Keratinocyte (primary cell): ENCODE results near the gene NOS1. TPM values are rescaled to one million over a fixed set of nuclear protein-coding genes. Genes with fewer than 3 reads are reported as not detected.

ENCODE experiments used
- DNase-seq: peaks from one replicate; pipeline ENCODE4 v3.0.0-alpha.2; 2011; ENCODE audit warnings: low read depth, missing footprints, low spot score
- FAIRE-seq: peaks from 2 replicates; lab custom pipeline; 2011; peaks lifted over from hg19 to GRCh38; lab: Jason Lieb, UNC
- H2AFZ ChIP-seq: 2 replicates; pipeline ENCODE4 v1.6.0; 2012; ENCODE audit warnings: low read length, control low read depth, inconsistent platforms; ENCODE audit not compliant: control insufficient read depth
- H3K27ac ChIP-seq: 2 replicates; pipeline ENCODE4 v1.5.1; 2011; ENCODE audit warnings: low read length; ENCODE audit not compliant: control insufficient read depth, insufficient read depth
- H3K27me3 ChIP-seq: 3 replicates; pipeline ENCODE4 v1.6.0; 2011; ENCODE audit warnings: low read length; ENCODE audit not compliant: control insufficient read depth, insufficient read depth; ENCODE audit errors: extremely low read depth
- H3K36me3 ChIP-seq, 2 experiments: 2 replicates in 1 of 2; 3 replicates in 1 of 2; pipeline ENCODE4 v1.5.1; 2011; ENCODE audit warnings: low read length in 2 of 2, mild to moderate bottlenecking in 1 of 2; ENCODE audit not compliant: control insufficient read depth in 2 of 2, insufficient read depth in 2 of 2; ENCODE audit errors: extremely low read depth in 1 of 2
- H3K4me1 ChIP-seq: 3 replicates; pipeline ENCODE4 v1.5.1; 2011; ENCODE audit warnings: low read length; ENCODE audit not compliant: control insufficient read depth, insufficient read depth; ENCODE audit errors: extremely low read depth
- H3K4me2 ChIP-seq: 3 replicates; pipeline ENCODE4 v1.6.0; 2011; ENCODE audit warnings: low read depth, low read length; ENCODE audit not compliant: control insufficient read depth, insufficient read depth; ENCODE audit errors: extremely low read depth
- H3K4me3 ChIP-seq, 3 experiments: fragments of 200-600 bp in 1 of 3; sonication (generic) in 1 of 3; 2 replicates in 2 of 3; 3 replicates in 1 of 3; pipeline ENCODE4 v1.5.1; 2011 to 2016; ENCODE audit warnings: low read length in 3 of 3, mild to moderate bottlenecking in 3 of 3, control low read depth in 2 of 3, inconsistent platforms in 1 of 3, low read depth in 1 of 3, mixed read lengths in 1 of 3, mixed run types in 1 of 3, moderate library complexity in 1 of 3; ENCODE audit not compliant: control insufficient read depth in 2 of 3, insufficient read depth in 2 of 3; ENCODE audit errors: extremely low read depth in 1 of 3
- H3K79me2 ChIP-seq: 2 replicates; pipeline ENCODE4 v1.6.0; 2012; ENCODE audit warnings: low read length; ENCODE audit not compliant: control insufficient read depth, insufficient read depth
- H3K9ac ChIP-seq: 3 replicates; pipeline ENCODE4 v1.6.0; 2011; ENCODE audit warnings: low read length; ENCODE audit not compliant: control insufficient read depth, insufficient read depth; ENCODE audit errors: extremely low read depth
- H3K9me1 ChIP-seq: 3 replicates; pipeline ENCODE4 v1.6.0; 2011; ENCODE audit warnings: low read length; ENCODE audit not compliant: control insufficient read depth, insufficient read depth; ENCODE audit errors: extremely low read depth
- H3K9me3 ChIP-seq: 2 replicates; pipeline ENCODE4 v1.5.1; 2012; ENCODE audit warnings: low read depth, low read length; ENCODE audit not compliant: control insufficient read depth
- H4K20me1 ChIP-seq: 3 replicates; pipeline ENCODE4 v1.6.0; 2011; ENCODE audit warnings: low read length; ENCODE audit not compliant: control insufficient read depth, insufficient read depth; ENCODE audit errors: extremely low read depth
- EZH2 ChIP-seq: IDR thresholded peaks from one replicate; pipeline ENCODE4 v1.6.1; 2012; ENCODE audit warnings: inconsistent platforms, mild to moderate bottlenecking, low read length, moderate library complexity
- dilution Hi-C: fragments of 300-500 bp; cut with MboI; formaldehyde crosslinking; loops from one replicate; pipeline ENCODE4 v1.7.0; 2020; ENCODE audit warnings: low sequenced_read_pairs; ENCODE audit not compliant: extremely low pct_ligation_motif_present
- polyA plus RNA-seq, 5 experiments: library from polyadenylated mRNA; depleted of rRNA in 3 of 5; stranded (reverse) in 3 of 5; stranded (forward) in 1 of 5; unstranded in 1 of 5; fragments of >200 nt; gene quantifications; 1 replicate in 1 of 5; 2 replicates in 3 of 5; 3 replicates in 1 of 5; pipeline versions ENCODE4 v1.2.1 to v1.2.3, GENCODE V29; 2011 to 2012; ENCODE audit warnings: missing spikeins in 2 of 5, low read depth in 1 of 5, low replicate concordance in 1 of 5
- TF ChIP-seq, protein P1 (sequence below), 3 experiments: IDR thresholded peaks in 1 of 3; conservative IDR thresholded peaks in 1 of 3; optimal IDR thresholded peaks in 1 of 3; 2 replicates in 2 of 3; 3 replicates in 1 of 3; pipeline versions ENCODE3 to v1.5.1; 2011; ENCODE audit warnings: low read length in 3 of 3, mild to moderate bottlenecking in 3 of 3, moderate library complexity in 2 of 3, control low read depth in 1 of 3, inconsistent platforms in 1 of 3; ENCODE audit not compliant: insufficient read depth in 2 of 3; ENCODE audit errors: extremely low read depth in 1 of 3

Gene NOS1
- polyA plus RNA-seq, 1 donor (not counting 4 experiments of a cell fraction or from before 2014, with no cell fraction given): 5.6 TPM

DNA sequence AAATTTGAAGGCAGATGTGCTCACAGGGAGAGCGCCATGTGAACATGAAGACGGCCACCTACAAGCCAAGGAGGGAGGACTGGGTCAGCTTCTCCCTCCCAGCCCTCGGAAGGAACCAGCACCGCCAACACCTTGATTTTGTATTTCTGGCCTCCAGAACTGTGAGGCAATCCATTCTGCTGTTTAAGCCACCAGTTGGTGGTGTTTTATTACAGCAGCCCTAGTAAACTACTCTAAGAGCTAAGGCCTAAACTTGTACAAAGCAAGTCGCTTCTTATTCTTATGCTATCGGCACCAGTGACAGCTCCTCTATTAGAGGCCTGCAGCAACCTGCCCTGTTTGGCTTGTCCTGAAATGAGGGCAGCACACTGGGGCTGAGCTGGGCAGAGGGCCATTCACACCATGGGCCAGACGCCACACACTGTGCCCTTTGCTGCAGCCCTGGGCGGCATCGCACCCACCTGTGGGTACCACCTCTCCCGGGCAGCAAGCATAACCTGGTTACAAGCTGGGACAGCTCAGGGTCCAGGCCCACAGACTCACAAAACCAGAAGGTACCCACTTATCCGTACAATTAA lies 62.7 kb downstream of the NOS1 start:
- no peak overlapping the region for H3K4me3 ChIP-seq
- no peak for TF ChIP-seq EZH2
- TF ChIP-seq, protein P1, sequence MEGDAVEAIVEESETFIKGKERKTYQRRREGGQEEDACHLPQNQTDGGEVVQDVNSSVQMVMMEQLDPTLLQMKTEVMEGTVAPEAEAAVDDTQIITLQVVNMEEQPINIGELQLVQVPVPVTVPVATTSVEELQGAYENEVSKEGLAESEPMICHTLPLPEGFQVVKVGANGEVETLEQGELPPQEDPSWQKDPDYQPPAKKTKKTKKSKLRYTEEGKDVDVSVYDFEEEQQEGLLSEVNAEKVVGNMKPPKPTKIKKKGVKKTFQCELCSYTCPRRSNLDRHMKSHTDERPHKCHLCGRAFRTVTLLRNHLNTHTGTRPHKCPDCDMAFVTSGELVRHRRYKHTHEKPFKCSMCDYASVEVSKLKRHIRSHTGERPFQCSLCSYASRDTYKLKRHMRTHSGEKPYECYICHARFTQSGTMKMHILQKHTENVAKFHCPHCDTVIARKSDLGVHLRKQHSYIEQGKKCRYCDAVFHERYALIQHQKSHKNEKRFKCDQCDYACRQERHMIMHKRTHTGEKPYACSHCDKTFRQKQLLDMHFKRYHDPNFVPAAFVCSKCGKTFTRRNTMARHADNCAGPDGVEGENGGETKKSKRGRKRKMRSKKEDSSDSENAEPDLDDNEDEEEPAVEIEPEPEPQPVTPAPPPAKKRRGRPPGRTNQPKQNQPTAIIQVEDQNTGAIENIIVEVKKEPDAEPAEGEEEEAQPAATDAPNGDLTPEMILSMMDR (optimal IDR thresholded peaks at IDR 0.05 in 1 of 3, IDR thresholded peaks at IDR 0.05 in 1 of 3, conservative IDR thresholded peaks at IDR 0.05 in 1 of 3; ENCODE audit: extremely low read depth in 1 of 3, insufficient read depth in 2 of 3, low read length in 3 of 3): no peak
- no peaks in the 10 kb centered on the region for H3K27me3 ChIP-seq
- peaks cover 5% of the 10 kb centered on the region for H3K4me1 ChIP-seq
- no peaks in the 10 kb centered on the region for H3K9me3 ChIP-seq
- no peaks in the 10 kb centered on the region for H3K79me2 ChIP-seq
- peaks cover 0 to 14% of the 10 kb centered on the region in 2 experiments for H3K36me3 ChIP-seq
- no peak for FAIRE-seq
- H3K4me2 ChIP-seq: no peak overlapping the region
- dilution Hi-C loops: no loop called here
- no peaks in the 10 kb centered on the region for H4K20me1 ChIP-seq
- H3K27ac ChIP-seq: no peak overlapping the region
- no peak overlapping the region for H3K9ac ChIP-seq
- no peak overlapping the region for H2AFZ ChIP-seq
- H3K9me1 ChIP-seq: no peaks in the 10 kb centered on the region
- no peak for DNase-seq

- H3K79me2 ChIP-seq: no peaks in the 10 kb centered on the region
- TF ChIP-seq EZH2: no peak
- TF ChIP-seq, protein P1 (optimal IDR thresholded peaks at IDR 0.05 in 1 of 3, IDR thresholded peaks at IDR 0.05 in 1 of 3, conservative IDR thresholded peaks at IDR 0.05 in 1 of 3; ENCODE audit: extremely low read depth in 1 of 3, insufficient read depth in 2 of 3, low read length in 3 of 3): no peak
- H2AFZ ChIP-seq: no peak overlapping the region
- no peak overlapping the region for H3K27ac ChIP-seq
- H3K9me1 ChIP-seq: no peaks in the 10 kb centered on the region
- no peaks in the 10 kb centered on the region for H4K20me1 ChIP-seq
- H3K27me3 ChIP-seq: no peaks in the 10 kb centered on the region
- dilution Hi-C loops: no loop called here
- H3K9me3 ChIP-seq: no peaks in the 10 kb centered on the region
- peaks cover 0 to 13% of the 10 kb centered on the region in 2 experiments for H3K36me3 ChIP-seq
- peaks cover 5% of the 10 kb centered on the region for H3K4me1 ChIP-seq
- H3K9ac ChIP-seq: no peak overlapping the region
- H3K4me3 ChIP-seq: no peak overlapping the region
- DNase-seq (no peak), FAIRE-seq (no peak)
- H3K4me2 ChIP-seq: no peak overlapping the region
Measured at GRCh38 chr12:117298191-117298590, 63.2 kb downstream of the NOS1 start.
